ENCODE measurements around the gene KIFC1. TPM values are rescaled to one million over a fixed set of nuclear protein-coding genes. Genes with fewer than 3 reads are reported as not detected.
A peak's percentile ranks its signal among the peaks of the same experiment; 100 is the strongest.

Gene KIFC1
- total and polyA plus RNA-seq, 9 of the 15 experiments (the other 6 are each of a cell fraction or from before 2014, with no cell fraction given), result 1.3 to 95.2 (median 76.9) TPM

GRCh38 chr6:33391278-33391921, at the start of gene KIFC1 (continued):
- no peak for TF ChIP-seq CEBPZ (IDR thresholded peaks at IDR 0.05; ENCODE audit: borderline replicate concordance, low read depth, low read length)
- no peak for TF ChIP-seq SMARCB1 (IDR thresholded peaks at IDR 0.05; ENCODE audit: insufficient read length, low read depth)
- no peak for TF ChIP-seq CHD7 (IDR thresholded peaks at IDR 0.05; ENCODE audit: low read depth, low read length)
- TF ChIP-seq KAT2B (IDR thresholded peaks at IDR 0.05; ENCODE audit: low read depth, low read length), result peak; percentile 29
- TF ChIP-seq ARID3B (CRISPR knock-in tag; IDR thresholded peaks at IDR 0.05; ENCODE audit: borderline replicate concordance), result no peak
- no peak for TF ChIP-seq ZNF75A (CRISPR knock-in tag; IDR thresholded peaks at IDR 0.05)
- no peak for TF ChIP-seq SMAD2 (IDR thresholded peaks at IDR 0.05; ENCODE audit: low read depth, low read length)
- no peak; a peak in 1 of 4 replicates for TF ChIP-seq NONO (IDR thresholded peaks at IDR 0.05; ENCODE audit: low read depth in 2 of 2, low read length in 1 of 2)
- no peak for TF ChIP-seq RBM17 (IDR thresholded peaks at IDR 0.05; ENCODE audit: borderline replicate concordance, low read depth, low read length)
- peak; percentile 99 for TF ChIP-seq CXXC5 (CRISPR knock-in tag; IDR thresholded peaks at IDR 0.05)
